ENCODE measurements around the gene LRTM2. TPM values are rescaled to one million over a fixed set of nuclear protein-coding genes. Genes with fewer than 3 reads are reported as not detected.

The LRTM2 gene
- total RNA-seq, 2 donors from 2014 or later = not detected

DNA sequence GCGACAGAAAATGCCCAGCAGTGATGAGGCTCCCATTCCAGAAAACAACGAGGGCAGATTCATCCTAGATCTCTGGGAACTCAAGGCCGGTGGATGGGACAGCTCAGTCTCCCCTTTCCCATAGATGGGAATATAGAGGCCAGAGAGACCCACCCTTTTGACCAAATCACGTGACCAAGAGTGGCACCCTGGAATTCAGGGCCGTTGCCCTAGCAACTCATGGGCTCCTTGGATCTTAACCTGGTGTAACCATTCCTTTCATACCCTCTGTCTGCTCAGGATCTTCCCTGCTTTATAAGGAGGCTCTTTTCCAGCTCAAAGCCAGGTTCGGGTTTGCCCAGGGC, 8.4 kb upstream of the LRTM2 start:
- DNase-seq (ENCODE audit: low spot score) (no peak), ATAC-seq (ENCODE audit: insufficient number of reproducible peaks, low FRiP score, low read depth) (no peak)
- Histone ChIP-seq H3K27ac (peak overlapping the region in 1 of 2 donors; percentile 45), H3K36me3 (no peaks in the 10 kb centered on the region), H3K27me3 (replicated peaks; ENCODE audit: insufficient read depth) (no peaks in the 10 kb centered on the region), H3K4me3 (no peak overlapping the region), H3K4me1 (ENCODE audit: control insufficient read depth in 1 of 2, low read depth in 2 of 2) (peaks cover 0 to 19% of the 10 kb centered on the region in 2 donors), H3K9me3 (no peaks in the 10 kb centered on the region)
- TF ChIP-seq, protein P1, sequence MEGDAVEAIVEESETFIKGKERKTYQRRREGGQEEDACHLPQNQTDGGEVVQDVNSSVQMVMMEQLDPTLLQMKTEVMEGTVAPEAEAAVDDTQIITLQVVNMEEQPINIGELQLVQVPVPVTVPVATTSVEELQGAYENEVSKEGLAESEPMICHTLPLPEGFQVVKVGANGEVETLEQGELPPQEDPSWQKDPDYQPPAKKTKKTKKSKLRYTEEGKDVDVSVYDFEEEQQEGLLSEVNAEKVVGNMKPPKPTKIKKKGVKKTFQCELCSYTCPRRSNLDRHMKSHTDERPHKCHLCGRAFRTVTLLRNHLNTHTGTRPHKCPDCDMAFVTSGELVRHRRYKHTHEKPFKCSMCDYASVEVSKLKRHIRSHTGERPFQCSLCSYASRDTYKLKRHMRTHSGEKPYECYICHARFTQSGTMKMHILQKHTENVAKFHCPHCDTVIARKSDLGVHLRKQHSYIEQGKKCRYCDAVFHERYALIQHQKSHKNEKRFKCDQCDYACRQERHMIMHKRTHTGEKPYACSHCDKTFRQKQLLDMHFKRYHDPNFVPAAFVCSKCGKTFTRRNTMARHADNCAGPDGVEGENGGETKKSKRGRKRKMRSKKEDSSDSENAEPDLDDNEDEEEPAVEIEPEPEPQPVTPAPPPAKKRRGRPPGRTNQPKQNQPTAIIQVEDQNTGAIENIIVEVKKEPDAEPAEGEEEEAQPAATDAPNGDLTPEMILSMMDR (IDR thresholded peaks at IDR 0.05) = no peak

DNA sequence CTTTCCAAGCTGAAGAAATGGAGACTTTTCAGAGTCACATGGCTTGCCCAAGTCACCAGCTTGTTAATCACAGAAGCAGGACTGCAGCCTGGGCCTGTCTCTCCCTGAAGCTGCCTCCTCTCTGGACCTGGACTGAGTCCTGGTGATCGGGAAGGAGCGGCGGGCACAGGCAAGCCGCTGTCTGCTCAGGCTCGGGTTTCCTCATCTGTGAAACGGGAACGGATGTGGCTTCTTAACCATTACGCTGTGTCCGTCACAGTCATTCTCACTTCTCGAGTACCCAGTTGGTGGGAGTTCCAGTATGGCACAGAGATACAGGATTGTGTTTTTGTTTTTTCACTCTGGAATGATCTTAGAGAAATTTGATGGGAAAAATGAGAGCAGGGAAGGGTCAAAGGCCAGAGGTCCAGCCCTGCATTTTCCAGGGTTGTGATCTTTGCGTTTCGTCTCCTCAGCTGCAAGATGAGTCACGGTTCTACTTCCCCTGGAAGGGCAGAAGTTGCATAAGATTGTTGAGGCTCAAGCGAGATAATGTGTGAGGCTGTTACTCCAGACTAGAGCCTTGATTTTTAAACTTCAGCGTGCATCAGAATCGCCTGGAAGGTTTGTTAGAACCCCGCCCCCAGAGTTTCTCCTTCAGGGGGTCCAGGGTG, 7.6 kb upstream of the LRTM2 start:
- peaks cover 0 to 19% of the 10 kb centered on the region in 2 donors for H3K4me1 ChIP-seq (ENCODE audit: control insufficient read depth in 1 of 2, low read depth in 2 of 2)
- H3K9me3 ChIP-seq = no peaks in the 10 kb centered on the region
- no peak for ATAC-seq (ENCODE audit: insufficient number of reproducible peaks, low FRiP score, low read depth)
- H3K36me3 ChIP-seq = no peaks in the 10 kb centered on the region
- TF ChIP-seq, protein P1 (IDR thresholded peaks at IDR 0.05) = no peak
- H3K4me3 ChIP-seq = no peak overlapping the region
- peak overlapping the region in 1 of 2 donors; percentile 45 for H3K27ac ChIP-seq
- H3K27me3 ChIP-seq (replicated peaks; ENCODE audit: insufficient read depth) = no peaks in the 10 kb centered on the region
- DNase-seq (ENCODE audit: low spot score) = no peak

DNA sequence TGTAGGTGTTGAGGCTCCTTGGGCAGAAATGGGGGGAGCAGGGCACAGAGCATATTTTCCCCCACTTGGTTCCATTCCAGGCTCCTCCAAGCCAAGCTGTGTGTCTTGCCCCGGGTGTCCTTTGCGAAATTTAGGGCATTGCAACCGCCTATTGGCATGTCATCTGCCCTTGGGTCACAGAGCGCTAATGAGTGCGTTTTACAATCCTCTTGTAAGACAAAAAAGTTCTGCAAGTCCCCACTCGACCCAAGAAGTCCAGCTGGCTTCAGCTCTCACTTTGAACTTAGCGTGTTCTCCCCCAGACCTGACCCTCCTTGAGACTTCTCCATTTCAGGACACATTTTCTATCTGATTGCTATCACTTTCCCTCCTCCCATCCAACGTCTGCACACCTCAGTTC, 6.1 kb upstream of the LRTM2 start:
- TF ChIP-seq, protein P1 (IDR thresholded peaks at IDR 0.05) = no peak
- ATAC-seq (ENCODE audit: insufficient number of reproducible peaks, low FRiP score, low read depth) = no peak

DNA sequence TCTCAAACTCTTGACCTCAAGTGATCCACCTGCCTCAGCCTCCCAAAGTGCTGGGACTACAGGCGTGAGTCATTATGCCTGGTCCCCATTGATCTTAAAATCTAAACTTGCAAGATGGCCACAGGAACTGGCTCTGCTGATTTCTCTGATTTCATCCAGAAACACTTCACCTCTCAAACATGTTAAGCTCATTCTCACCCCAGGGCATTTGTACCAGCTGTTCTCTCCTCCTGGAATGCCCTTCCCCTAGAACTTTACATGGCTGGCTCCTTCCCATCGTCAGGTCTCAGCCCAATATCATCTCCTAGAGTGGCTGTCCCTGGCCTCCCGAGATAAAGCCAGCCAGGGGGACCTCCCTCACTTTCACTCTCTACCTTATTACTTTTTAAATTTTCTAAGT, 5.3 kb upstream of the LRTM2 start:
- H3K27me3 ChIP-seq (replicated peaks; ENCODE audit: insufficient read depth) = no peaks in the 10 kb centered on the region
- no peaks in the 10 kb centered on the region for H3K36me3 ChIP-seq
- no peaks in the 10 kb centered on the region for H3K9me3 ChIP-seq
- DNase-seq (ENCODE audit: low spot score) = no peak
- ATAC-seq (ENCODE audit: insufficient number of reproducible peaks, low FRiP score, low read depth) = no peak
- no peak overlapping the region for H3K27ac ChIP-seq
- TF ChIP-seq, protein P1 (IDR thresholded peaks at IDR 0.05) = no peak
- no peak overlapping the region for H3K4me3 ChIP-seq
- peaks cover 0 to 12% of the 10 kb centered on the region in 2 donors for H3K4me1 ChIP-seq (ENCODE audit: control insufficient read depth in 1 of 2, low read depth in 2 of 2)

More for the DNA sequence above, 6.1 kb upstream of the LRTM2 start:
- H3K4me3 ChIP-seq = no peak overlapping the region
- no peaks in the 10 kb centered on the region for H3K9me3 ChIP-seq
- H3K36me3 ChIP-seq = no peaks in the 10 kb centered on the region
- DNase-seq (ENCODE audit: low spot score) = no peak
- peaks cover 0 to 19% of the 10 kb centered on the region in 2 donors for H3K4me1 ChIP-seq (ENCODE audit: control insufficient read depth in 1 of 2, low read depth in 2 of 2)
- H3K27me3 ChIP-seq (replicated peaks; ENCODE audit: insufficient read depth) = no peaks in the 10 kb centered on the region
- no peak overlapping the region for H3K27ac ChIP-seq

DNA sequence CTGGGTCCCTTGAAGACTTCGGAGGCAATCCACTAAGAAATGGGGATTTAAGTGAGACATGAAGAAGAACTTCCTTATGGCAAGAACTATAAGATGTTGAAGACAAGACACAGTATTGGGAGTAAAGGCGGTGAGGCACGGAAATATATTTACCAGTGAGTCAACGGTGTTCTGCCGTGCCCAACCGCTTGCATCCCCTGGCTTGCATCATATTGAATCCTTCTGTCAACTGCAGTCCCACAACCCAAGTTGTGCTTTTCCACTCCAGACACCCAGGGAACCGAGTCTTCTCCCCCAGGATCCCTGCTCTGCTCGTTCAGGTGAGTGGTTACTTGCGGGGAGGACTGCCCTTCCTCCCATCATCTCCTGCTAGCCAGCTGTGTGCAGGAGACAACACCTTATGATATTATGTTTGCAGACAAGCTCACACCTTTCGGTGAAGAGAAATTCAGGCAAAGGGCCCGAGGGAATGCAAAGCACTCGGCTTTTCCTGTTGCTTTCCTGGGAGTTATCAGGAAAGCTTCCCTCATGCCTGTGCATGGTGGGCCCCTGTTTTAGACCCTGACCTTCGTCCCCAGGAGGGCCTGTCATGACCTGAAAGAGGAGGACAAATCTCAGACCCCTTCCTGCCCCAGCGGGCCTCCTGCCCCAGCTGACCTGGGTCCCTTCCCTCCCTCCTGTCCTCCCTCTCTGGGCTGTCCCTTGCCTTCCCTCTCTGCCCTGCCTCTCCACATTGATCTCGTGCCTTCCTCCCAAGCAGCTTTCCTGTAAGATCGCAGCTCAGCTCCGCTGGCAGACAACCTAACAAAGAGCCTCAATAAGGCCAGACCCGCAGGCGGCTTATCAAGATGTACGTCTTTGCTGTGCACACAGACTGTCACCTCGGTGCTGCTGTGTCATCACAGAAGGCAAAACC, 4.3 kb upstream of the LRTM2 start:
- Histone ChIP-seq H3K36me3 (no peaks in the 10 kb centered on the region), H3K9me3 (no peaks in the 10 kb centered on the region), H3K27me3 (replicated peaks; ENCODE audit: insufficient read depth) (peaks cover 6% of the 10 kb centered on the region), H3K4me3 (no peak overlapping the region), H3K4me1 (ENCODE audit: control insufficient read depth in 1 of 2, low read depth in 2 of 2) (peaks cover 0 to 7% of the 10 kb centered on the region in 2 donors), H3K27ac (no peak overlapping the region)
- no peak for ATAC-seq (ENCODE audit: insufficient number of reproducible peaks, low FRiP score, low read depth)
- no peak for DNase-seq (ENCODE audit: low spot score)
- TF ChIP-seq, protein P1 (IDR thresholded peaks at IDR 0.05) = no peak

Data from thoracic aorta (tissue), 2 donors.